HG03432 (cell line): ENCODE data around the gene OTOF.

Experiments used
- ATAC-seq: cut with Tn5 transposase; IDR thresholded peaks from one replicate; pipeline ENCODE4 v1.9.1; 2021; ENCODE audit warnings: mild to moderate bottlenecking, moderate library complexity; ENCODE audit not compliant: unreplicated experiment

OTOF gene

DNA sequence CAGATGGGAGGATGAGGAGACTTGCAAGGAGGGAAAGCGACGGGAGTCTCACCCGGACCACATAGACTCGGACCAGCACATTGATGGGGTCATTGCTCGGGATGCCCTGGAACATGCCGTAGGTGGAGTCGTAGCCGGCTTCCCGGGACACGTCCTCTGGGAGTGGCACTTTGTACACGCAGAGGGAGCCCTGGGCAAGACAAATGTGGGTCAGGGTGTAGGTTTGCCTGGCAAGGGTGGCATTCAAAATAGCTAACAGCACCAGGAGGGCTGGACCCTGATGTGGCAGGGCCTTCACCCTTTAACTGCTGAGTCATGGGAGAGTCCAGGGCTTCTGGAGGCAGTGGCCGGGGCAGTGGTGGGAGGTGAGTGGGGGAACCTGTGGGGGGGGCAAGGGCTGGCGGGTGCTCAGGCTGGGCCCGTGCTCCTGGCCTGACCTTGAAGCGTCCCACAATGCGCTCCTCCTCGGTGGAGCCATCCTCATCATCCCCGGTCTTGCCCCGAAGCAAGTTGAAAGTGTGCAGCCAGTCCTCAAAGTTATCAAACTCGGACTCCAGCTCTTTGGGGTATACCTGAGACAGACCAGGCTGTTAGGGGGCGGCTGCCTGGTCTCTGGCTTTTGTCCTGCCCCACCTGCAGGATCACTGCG, 11.1 kb downstream of the OTOF start:
- ATAC-seq: no peak

- no peak for ATAC-seq
Observed at GRCh38 chr2:26465981-26466471, 11.9 kb downstream of the OTOF start.

DNA sequence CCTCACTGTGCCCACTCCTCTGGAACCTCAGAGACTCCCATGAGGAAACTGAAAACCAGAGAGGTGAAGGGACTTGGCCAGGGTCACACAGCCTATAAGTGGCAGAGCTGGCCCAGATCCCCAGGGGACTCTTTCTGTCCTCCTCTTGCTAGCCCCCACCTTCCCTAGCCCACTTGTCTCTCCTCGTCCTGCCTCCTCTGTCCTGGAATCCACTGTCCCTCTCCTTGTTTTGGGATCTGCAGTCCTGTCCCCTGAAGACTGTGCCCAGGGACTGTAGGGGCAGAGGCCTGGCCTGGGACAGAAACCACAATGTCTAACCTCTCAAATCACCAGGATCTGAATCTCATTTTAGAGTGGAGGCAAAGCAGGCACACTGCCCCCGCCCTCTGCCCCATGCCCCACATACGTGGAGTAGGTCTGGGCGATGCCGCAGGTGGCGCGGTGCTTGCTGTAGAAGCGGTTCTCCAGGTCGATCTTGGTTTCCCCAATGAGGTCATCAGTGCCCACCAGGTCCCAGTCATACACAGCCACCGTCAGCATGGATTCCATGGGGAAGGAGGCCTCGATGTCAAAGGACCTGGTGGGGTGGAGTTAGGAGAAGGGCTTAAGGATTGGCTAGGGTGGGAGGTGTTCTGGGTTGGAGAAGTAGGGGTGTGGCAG, 12.5 kb downstream of the OTOF start:
- ATAC-seq: no peak

- ATAC-seq: no peak
Observed at GRCh38 chr2:26464390-26465265, 13.3 kb downstream of the OTOF start.

DNA sequence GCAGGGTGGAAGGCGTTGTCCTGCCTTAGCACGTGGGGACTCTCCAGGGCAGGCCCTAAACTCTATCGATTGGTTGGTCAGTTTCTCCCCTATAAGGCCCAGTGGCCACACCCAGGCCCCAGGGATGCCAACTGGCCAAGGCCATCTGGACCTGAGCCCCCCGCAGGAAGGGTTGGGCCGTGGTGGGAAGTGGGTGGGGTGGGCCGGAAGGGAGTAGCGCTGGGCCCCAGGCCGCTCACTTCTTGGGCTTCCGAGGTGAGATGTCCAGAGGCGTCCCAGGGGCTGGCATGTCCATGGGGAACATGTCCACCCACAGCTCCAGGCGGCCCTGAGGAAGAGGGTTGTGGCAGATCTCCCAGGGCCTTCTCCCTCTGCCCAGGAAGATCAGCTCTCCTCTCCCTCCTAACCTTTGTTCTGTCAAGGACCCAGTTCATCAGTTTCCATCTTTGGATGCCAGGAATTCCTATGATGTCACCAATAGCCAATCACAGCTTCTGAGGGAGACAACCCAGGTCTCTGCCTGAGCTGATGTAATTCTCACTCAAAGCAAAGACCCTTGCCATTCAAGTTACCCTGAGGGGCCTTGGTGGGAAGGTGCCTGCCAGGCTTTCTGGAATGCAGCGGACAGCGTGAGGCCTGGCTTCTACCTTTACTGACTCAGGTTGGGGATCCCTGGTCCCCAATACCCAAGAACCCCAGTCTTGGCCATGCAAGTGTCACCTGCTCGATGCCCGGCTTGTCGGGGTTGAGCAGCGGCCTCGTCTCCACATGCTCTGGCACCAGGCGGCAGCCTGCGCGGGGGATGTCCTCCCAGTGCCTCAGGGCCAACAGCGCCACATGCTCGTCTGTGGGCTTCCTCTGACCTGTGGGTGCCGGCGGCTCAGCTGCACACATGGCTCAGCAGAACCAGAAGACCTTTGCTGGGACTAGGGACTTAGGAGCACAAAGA, 14.4 kb downstream of the OTOF start:
- no peak for ATAC-seq

DNA sequence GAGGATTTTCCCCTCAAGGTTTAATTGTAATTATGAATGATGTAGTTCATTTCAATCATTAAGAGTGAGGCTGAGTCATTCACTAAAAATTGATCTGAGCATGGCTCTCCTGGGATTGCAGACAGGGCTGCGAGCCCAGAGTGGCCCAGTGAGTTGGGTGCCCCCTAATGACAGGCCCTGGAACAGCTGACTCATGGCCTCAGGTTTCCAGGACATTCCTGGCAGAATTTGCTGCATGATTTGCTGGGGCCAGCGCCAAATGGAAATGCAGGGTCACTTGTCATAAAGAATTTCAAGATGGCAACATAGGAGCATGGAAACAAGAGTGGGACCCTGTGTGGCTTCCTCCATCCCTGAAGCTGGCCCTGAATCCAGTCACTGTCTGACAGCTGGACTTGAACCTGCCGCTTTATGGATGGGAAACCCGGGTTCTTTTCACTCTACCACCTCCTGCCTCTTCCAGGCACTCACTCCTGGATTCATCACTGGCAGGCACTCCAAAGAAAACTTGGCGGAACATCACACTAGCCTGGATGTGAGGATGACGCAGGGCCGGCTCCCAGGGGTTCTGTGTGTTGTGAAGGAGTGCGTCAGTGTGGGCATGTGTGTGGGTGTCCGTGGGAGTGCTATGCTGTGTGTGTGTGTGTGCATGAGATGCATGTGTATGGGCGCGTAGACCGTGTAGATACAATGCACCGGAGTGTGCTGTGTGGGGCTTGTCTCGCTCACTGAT, 15.2 kb downstream of the OTOF start:
- ATAC-seq: no peak

DNA sequence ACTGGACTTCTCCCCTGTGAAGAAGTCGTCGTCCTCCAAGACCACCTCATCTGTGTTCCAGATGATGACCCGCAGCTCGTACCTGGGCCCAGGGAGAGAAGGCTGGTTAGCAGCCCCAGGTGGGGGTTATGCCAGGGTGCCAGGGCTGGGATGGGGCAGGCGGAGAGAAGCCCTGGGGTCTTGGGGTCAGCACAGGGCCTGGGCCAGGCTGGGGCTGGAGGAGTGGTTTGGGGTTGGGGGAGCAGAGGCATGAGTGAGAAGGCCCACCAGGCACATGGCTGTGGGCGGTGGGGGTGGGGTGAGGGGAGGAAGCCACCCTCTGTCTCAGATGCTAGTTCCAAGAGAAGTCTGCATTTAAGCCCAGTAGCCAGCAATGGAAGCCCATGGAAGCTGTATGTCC, 15.8 kb downstream of the OTOF start:
- no peak for ATAC-seq

- ATAC-seq: no peak
Observed at GRCh38 chr2:26461601-26462023, 16.3 kb downstream of the OTOF start.

DNA sequence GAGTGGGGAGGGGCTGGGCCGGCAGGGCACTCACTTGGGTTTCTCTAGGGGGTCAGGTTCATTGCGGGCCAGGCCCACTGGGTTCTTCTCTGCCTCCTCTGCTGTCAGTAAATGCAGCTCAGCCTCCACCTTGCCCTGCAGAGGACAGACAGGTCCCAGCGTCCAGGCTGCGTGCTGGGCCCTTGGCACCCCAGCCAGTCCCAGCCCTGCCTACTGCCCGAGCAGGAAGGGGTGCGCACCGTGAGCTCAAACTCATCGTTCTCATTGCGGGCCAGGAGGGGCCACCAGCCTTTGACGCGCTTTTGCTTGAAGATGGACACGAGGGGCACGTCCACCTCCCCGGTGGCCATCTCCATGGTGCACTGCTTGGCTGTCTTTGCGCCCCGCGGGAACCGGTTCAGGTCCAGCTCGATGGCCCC, 17.3 kb downstream of the OTOF start:
- ATAC-seq: no peak

GRCh38 chr2:26459991-26460612, 17.8 kb downstream of the OTOF start:
- ATAC-seq: no peak

DNA sequence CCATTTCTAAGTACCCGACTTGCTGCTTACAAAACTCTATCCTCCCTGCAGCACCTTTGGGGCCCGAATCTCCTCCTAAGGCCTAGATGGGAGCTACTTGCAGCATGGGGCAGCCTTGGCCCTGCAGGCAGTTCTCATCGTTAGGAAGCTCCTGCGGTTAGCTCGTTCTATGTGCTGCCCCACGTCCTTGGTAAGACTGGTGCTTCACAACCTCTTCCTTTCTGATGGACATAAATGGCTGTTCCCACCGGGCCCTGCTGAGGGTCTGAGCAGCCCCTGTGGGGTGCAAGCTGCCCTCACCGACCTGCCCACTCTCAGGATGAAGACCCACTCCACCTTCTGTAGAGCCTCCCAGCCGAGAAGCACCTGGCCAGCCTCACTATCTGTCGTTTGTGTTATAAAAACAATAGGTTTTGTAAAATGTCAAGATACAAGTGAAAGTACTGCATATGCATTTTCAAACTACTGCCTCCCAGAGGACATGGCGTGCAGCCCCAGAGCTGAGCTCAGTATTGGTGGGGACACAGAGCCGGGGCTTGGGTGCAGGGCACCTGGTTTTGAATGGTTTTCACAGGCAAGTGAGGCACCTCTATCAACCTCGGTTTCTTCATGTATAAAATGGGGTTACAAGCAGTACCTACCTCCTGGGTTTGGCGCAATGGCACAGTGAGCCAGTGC, 19.4 kb downstream of the OTOF start:
- ATAC-seq: no peak

DNA sequence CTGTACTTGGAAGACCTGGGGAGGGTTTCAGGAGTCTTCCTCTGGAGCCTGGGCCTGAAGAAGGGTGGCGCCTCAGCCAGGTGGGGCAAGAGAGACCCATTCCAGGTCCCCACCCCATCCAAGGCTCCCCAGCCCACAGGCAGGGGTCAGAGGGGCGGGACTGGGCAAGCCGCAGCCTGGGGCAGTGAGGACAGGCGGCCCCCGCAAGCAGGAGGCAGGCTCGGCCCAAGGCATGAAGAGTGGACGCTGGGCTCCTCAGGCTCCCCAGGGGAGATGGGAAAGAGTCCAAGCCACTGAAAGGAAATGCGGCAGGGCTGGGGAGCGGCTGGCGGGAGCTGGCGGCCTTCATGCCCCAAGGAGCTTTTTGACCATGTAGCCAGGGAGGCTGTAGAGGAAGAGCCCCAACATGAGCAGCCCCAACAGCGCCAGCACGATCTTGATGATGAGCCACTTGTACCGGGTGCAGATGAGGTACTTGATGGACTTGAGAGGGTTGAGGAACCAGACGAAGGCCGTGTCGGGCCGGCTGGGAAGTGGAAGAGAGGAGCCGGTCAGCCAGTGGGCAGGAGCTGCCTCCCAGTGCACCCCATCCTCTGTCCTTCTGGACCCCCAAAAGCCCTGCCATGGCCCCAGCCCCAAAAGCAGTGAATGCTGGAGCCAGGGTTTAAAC, 20.1 kb downstream of the OTOF start:
- no peak for ATAC-seq

DNA sequence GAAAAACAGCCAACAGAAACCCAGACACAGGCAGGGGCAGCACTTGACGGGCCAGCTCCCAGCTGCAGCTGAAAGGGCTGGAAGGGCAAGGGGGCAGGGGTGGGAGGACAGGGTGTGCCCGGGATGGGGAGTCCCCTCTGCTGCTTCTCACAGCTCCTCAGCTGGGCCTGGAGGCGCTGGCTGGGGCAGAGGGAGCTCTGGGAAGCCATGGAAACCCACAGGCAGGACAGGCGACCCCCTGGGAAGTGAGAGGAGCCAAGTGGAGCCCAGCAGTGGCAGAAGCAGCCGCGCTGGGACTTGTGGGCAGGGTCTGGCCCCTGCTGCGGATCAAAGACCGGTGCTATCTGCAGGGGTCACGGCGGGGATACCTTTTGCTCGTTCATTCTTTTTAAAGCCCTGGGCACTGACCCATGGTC, 20.7 kb downstream of the OTOF start:
- no peak for ATAC-seq

DNA sequence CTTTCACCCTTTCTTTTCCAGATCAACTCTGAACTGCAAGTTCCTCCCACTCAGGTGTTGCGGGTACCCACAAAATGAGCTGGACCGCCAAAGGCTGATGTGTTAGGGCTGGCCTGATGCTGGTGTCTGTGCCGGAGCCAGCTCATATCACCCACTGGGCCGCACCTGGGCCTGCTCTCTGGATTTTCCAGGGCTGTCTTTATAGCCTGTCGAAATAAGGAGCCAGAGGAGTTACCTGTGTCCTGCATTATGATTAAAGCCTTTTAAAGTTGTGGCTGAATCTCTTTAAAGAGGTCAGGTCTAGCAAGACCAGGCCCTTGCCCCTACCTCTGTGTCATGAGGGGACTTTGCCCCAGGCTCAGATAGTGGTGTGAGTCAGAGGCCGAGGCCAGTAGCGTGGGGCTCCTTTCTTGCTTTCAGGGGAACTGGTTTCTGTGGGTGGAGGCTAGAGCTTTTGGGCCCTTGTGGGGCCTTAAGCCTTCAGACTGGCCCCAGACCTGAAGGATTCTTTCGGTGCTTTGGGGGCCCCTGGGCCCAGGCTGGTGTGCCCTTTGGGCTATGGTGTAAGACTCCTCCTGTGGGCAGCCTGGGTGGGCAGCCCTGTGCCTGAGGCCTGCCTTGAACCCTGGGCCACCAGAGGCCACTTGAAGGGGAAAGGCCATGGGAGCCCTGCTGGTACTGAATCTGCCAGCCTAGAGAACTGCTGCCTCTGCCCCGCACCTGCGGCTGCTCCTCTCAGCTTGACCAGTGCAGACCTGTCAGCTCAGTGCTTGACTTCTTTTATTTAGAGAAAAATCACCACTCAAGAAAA, 21.3 kb downstream of the OTOF start:
- no peak for ATAC-seq

DNA sequence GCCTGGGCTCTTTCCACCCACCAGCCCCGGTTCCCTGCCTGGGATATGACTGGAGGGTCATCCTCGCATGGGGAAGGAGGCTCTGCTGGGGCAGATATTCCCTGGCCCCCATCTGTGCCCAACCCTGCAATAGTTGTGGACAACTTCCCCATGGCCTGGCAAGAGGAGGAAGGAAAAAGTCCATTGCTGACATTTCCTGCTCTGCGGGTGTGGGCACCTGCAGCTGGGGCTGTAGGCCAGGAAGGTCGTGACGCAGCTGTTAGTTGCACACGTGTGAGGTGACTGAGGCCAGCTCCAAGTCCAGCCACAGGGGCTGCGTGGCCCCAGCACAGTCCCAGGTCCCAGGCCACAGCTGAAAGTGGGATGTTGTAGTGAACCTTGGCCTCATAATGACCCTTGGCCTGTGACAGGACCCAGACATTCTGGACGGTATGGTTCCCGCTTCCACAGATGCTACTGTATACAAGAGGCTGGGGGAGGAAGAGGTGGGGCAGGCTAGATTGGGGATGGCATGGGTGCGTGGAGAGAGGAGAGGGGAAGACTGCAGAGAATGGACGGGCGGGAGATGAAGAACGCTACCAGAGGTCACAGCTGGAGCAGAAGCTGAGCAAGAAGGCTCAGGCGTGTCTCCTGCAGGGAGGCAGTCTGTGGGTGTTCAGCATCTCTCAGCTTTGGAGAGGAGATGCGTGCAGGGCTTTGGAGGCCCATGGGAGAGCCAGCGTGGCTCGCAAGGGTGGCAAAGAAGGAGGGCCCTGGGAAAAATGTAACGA, 22.1 kb downstream of the OTOF start:
- no peak for ATAC-seq

GRCh38 chr2:26455037-26455669, 22.8 kb downstream of the OTOF start:
- ATAC-seq: no peak
